Loucy (cell line): ENCODE data around the gene LIMA1.

Source experiments
- EZH2phosphoT487 ChIP-seq: fragments of 200-600 bp; IDR thresholded peaks from 2 replicates; pipeline ENCODE4 v1.6.1; 2018; ENCODE audit warnings: antibody characterized with exemption, mild to moderate bottlenecking, moderate library complexity, borderline replicate concordance
- TF ChIP-seq, protein P1 (sequence below): fragments of 200-600 bp; sonication (generic); conservative IDR thresholded peaks from 2 replicates; pipeline ENCODE4 v1.5.1; 2014; ENCODE audit warnings: mild to moderate bottlenecking, antibody characterized with exemption, low read length

DNA sequence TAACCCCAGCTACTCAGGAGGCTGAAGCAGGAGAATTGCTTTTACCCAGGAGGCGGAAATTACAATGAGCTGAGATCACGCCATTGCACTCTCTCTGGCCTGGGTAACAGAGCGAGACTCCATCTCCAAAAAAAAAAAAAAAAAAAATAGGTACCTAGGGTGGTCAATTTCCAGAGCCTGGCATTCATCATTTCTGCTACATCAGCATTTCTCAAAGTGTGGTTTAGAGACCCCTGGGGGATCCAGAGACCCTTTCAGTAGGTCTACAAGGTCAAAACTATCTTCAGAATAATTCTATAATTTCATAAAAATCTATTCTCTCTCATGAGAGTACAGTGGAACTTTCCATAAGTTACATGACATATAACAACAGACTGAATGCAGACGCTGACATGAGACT, 136.0 kb downstream of the LIMA1 start:
- no peak for TF ChIP-seq EZH2phosphoT487
- TF ChIP-seq, protein P1, sequence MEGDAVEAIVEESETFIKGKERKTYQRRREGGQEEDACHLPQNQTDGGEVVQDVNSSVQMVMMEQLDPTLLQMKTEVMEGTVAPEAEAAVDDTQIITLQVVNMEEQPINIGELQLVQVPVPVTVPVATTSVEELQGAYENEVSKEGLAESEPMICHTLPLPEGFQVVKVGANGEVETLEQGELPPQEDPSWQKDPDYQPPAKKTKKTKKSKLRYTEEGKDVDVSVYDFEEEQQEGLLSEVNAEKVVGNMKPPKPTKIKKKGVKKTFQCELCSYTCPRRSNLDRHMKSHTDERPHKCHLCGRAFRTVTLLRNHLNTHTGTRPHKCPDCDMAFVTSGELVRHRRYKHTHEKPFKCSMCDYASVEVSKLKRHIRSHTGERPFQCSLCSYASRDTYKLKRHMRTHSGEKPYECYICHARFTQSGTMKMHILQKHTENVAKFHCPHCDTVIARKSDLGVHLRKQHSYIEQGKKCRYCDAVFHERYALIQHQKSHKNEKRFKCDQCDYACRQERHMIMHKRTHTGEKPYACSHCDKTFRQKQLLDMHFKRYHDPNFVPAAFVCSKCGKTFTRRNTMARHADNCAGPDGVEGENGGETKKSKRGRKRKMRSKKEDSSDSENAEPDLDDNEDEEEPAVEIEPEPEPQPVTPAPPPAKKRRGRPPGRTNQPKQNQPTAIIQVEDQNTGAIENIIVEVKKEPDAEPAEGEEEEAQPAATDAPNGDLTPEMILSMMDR: no peak
